Measurements from ENCODE around the gene UBE2K.
"Not testable (repeated sequence)": the region's sequence is repeated elsewhere in the genome, so short reads cannot be mapped to it uniquely, and the experiment has no call there.

Gene UBE2K

GRCh38 chr4:39792529-39792928 is 94.6 kb downstream of the UBE2K start:
- DNase-seq (ENCODE audit: low read depth in 2 of 3, low spot score in 2 of 3), result no peak

GRCh38 chr4:39792976-39793375 is 95.0 kb downstream of the UBE2K start:
- not testable (repeated sequence) for DNase-seq (ENCODE audit: low read depth in 2 of 3, low spot score in 2 of 3)

GRCh38 chr4:39802005-39802404 is 104.1 kb downstream of the UBE2K start:
- no peak for DNase-seq (ENCODE audit: low read depth in 2 of 3, low spot score in 2 of 3)

GRCh38 chr4:39808231-39808749 is 110.4 kb downstream of the UBE2K start:
- no peak for DNase-seq (ENCODE audit: low read depth in 2 of 3, low spot score in 2 of 3)

GRCh38 chr4:39812500-39812899 is 114.6 kb downstream of the UBE2K start:
- no peak for DNase-seq (ENCODE audit: low read depth in 2 of 3, low spot score in 2 of 3)

GRCh38 chr4:39813033-39813432 is 115.1 kb downstream of the UBE2K start:
- not testable (repeated sequence) for DNase-seq (ENCODE audit: low read depth in 2 of 3, low spot score in 2 of 3)

GRCh38 chr4:39813761-39814160 is 115.8 kb downstream of the UBE2K start:
- not testable (repeated sequence) for DNase-seq (ENCODE audit: low read depth in 2 of 3, low spot score in 2 of 3)

- no peak for DNase-seq (ENCODE audit: low read depth in 2 of 3, low spot score in 2 of 3)
These were observed 116.7 kb downstream of the UBE2K start for GRCh38 chr4:39814403-39815185.

- no peak for DNase-seq (ENCODE audit: low read depth in 2 of 3, low spot score in 2 of 3)
These were observed 120.7 kb downstream of the UBE2K start for GRCh38 chr4:39818646-39819045.

- no peak for DNase-seq (ENCODE audit: low read depth in 2 of 3, low spot score in 2 of 3)
These were observed 122.2 kb downstream of the UBE2K start for GRCh38 chr4:39820186-39820585.

- DNase-seq (ENCODE audit: low read depth in 2 of 3, low spot score in 2 of 3), result no peak
These were observed 124.0 kb downstream of the UBE2K start for GRCh38 chr4:39821951-39822350.

GRCh38 chr4:39822662-39823061 is 124.7 kb downstream of the UBE2K start:
- no peak for DNase-seq (ENCODE audit: low read depth in 2 of 3, low spot score in 2 of 3)

- DNase-seq (ENCODE audit: low read depth in 2 of 3, low spot score in 2 of 3), result no peak
These were observed 125.3 kb downstream of the UBE2K start for GRCh38 chr4:39823191-39823590.

GRCh38 chr4:39825090-39825489 is 127.2 kb downstream of the UBE2K start:
- no peak for DNase-seq (ENCODE audit: low read depth in 2 of 3, low spot score in 2 of 3)

GRCh38 chr4:39825741-39826231 is 127.8 kb downstream of the UBE2K start:
- no peak for DNase-seq (ENCODE audit: low read depth in 2 of 3, low spot score in 2 of 3)

All from activated CD8-positive, alpha-beta memory T cell treated with anti-CD3 and anti-CD28 coated beads for 48 hours (primary cell).